KMS-11 (cell line): Measurements from ENCODE around the gene MAP4.

ENCODE experiments used
- H2AFZ ChIP-seq: fragments of 200-600 bp; sonication (generic); 2 replicates; pipeline ENCODE4 v1.6.1; 2016; ENCODE audit warnings: antibody characterized with exemption, mixed run types, low read depth
- H3K27ac ChIP-seq: fragments of 200-600 bp; sonication (generic); 2 replicates; pipeline ENCODE4 v1.6.1; 2016; ENCODE audit warnings: mild to moderate bottlenecking, mixed run types
- H3K27me3 ChIP-seq: fragments of 200-600 bp; sonication (generic); 2 replicates; pipeline ENCODE4 v1.6.1; 2017; ENCODE audit warnings: mild to moderate bottlenecking, low read depth, mixed run types, moderate library complexity; ENCODE audit not compliant: insufficient read depth
- H3K36me3 ChIP-seq: fragments of 200-600 bp; sonication (generic); 2 replicates; pipeline ENCODE4 v1.6.1; 2017; ENCODE audit warnings: mild to moderate bottlenecking, mixed run types; ENCODE audit not compliant: insufficient read depth
- H3K4me1 ChIP-seq: fragments of 200-600 bp; sonication (generic); 2 replicates; pipeline ENCODE4 v1.6.1; 2016; ENCODE audit warnings: mild to moderate bottlenecking, low read depth, mixed run types; ENCODE audit not compliant: poor library complexity, severe bottlenecking
- H3K4me2 ChIP-seq: fragments of 200-600 bp; sonication (generic); 2 replicates; pipeline ENCODE4 v1.7.0; 2016; ENCODE audit warnings: mild to moderate bottlenecking, mixed run types
- H3K4me3 ChIP-seq: fragments of 200-600 bp; sonication (generic); IDR thresholded peaks from 2 replicates; pipeline ENCODE4 v1.6.1; 2017; ENCODE audit warnings: low read depth, low read length, mixed read lengths; ENCODE audit not compliant: insufficient read depth
- H3K79me2 ChIP-seq: fragments of 200-600 bp; sonication (generic); 2 replicates; pipeline ENCODE4 v1.6.1; 2016; ENCODE audit warnings: low read depth, mixed run types; ENCODE audit not compliant: insufficient read depth
- H3K9ac ChIP-seq: fragments of 200-600 bp; sonication (generic); 2 replicates; pipeline ENCODE4 v1.6.1; 2016; ENCODE audit warnings: mild to moderate bottlenecking, mixed run types
- H4K20me1 ChIP-seq: fragments of 200-600 bp; sonication (generic); 2 replicates; pipeline ENCODE4 v1.6.1; 2016; ENCODE audit warnings: mild to moderate bottlenecking, mixed run types; ENCODE audit not compliant: insufficient read depth
- TF ChIP-seq, protein P1 (sequence below): fragments of 200-600 bp; sonication (generic); conservative IDR thresholded peaks from 2 replicates; pipeline ENCODE4 v1.6.1; 2017; ENCODE audit warnings: low read depth, mild to moderate bottlenecking, antibody characterized with exemption, low read length, moderate library complexity, mixed read lengths

MAP4 gene

DNA sequence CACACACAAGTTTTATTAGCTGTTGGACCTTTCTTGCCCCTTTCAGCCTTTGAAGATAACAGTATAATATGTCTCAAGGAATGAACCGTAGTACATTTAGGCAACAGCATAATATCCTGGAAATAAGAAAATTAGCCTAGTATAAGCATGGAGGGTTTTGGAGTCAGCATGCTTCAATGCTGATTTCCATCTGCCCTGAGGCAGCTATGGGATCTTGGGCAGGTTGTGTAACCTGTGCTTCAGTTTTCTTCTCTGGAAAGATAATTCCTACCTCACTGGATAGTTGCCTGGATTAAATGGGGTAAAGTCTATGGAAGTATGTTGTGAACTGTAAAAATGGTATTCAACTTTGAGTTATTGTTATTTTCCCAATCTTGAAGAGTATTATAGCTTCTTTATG, 211.6 kb downstream of the MAP4 start:
- Histone ChIP-seq H3K4me1 (peaks cover 14% of the 10 kb centered on the region), H2AFZ (no peak overlapping the region), H3K36me3 (no peaks in the 10 kb centered on the region), H3K27me3 (no peaks in the 10 kb centered on the region), H3K4me3 (no peak overlapping the region), H3K4me2 (no peak overlapping the region), H3K9ac (no peak overlapping the region), H4K20me1 (no peaks in the 10 kb centered on the region), H3K27ac (no peak overlapping the region), H3K79me2 (no peaks in the 10 kb centered on the region; the same call in 1 of the 2 replicates)
- TF ChIP-seq, protein P1, sequence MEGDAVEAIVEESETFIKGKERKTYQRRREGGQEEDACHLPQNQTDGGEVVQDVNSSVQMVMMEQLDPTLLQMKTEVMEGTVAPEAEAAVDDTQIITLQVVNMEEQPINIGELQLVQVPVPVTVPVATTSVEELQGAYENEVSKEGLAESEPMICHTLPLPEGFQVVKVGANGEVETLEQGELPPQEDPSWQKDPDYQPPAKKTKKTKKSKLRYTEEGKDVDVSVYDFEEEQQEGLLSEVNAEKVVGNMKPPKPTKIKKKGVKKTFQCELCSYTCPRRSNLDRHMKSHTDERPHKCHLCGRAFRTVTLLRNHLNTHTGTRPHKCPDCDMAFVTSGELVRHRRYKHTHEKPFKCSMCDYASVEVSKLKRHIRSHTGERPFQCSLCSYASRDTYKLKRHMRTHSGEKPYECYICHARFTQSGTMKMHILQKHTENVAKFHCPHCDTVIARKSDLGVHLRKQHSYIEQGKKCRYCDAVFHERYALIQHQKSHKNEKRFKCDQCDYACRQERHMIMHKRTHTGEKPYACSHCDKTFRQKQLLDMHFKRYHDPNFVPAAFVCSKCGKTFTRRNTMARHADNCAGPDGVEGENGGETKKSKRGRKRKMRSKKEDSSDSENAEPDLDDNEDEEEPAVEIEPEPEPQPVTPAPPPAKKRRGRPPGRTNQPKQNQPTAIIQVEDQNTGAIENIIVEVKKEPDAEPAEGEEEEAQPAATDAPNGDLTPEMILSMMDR, result no peak

DNA sequence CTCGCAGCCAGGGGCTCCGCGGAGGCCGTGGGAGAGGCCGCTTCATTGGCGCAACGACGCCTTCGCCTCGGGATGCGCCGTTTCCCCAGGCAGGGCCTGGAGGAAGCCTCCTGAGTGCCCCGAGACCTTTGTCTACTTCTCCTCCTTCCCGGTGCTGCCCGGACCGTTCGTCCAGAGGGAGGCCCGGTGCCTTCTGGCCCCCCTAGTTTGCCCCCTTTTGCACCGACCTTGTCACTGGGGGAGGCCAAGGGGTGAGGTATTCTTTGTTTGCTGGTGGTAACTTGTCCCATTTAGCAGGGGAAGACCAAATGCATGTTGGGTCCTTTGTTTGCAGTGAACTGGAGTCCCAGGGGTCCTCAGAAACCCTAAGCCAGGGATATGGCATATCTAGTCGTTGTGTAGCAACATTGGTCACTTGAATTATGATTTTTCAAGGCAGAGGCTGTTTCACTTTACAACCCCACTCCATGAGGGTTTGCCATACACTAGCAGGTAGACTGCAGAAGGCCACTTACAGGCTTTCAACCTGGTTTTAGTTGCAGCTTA, 212.7 kb downstream of the MAP4 start:
- Histone ChIP-seq H3K27me3 (no peaks in the 10 kb centered on the region), H3K36me3 (no peaks in the 10 kb centered on the region), H2AFZ (peak overlapping the region; percentile 75), H3K4me1 (peaks cover 14% of the 10 kb centered on the region), H4K20me1 (no peaks in the 10 kb centered on the region), H3K27ac (peak overlapping the region; percentile 60; the same call in 1 of the 2 replicates), H3K4me3 (no peak overlapping the region), H3K79me2 (no peaks in the 10 kb centered on the region; the same call in 1 of the 2 replicates), H3K9ac (peak overlapping the region; percentile 63), H3K4me2 (peak overlapping the region; percentile 64)
- TF ChIP-seq, protein P1, result no peak

DNA sequence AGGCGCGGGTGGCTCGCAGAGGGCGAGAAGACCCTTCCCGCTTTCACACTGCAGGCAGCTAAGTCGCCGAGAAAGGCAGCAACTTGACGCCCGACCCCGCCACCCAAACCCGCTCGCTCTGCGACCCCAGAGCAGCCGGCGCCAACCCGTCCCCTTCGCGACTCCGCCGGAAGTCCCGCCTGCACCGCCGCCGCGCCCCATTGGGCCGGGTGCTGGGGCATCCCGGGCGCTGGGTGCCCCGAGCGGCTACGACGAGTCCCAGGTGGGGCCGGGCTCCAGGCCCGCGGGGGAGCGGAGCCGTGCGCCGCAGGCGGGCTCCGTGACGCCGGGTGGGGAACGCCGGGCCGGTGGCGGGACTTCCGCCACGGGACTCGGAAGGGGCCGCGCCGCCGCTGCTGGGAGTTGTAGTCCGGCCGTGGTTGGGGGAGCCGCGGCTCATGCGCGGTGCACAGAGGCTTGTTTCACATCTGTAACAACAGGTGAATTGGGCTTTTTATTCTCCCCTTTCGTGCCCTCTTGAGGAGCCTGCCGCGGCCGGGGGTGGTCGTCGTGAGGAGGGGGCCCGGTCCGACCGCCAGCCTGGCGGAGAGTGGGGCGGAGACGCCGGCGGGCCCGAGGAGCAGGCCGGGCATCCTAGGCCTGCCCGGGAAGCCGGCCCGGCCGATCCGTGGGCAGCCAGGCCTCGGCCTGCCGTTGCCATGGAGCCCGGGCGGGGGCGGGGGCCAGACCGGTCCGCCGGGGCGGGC, 213.3 kb downstream of the MAP4 start, which contains the start of gene DHX30:
TSS of gene DHX30 (plus strand) at position 405 of the 746 bp plus-strand sequence. CDS start 7,546 bp downstream, outside the sequence.
- TF ChIP-seq, protein P1, result no peak
- Histone ChIP-seq H3K36me3 (no peaks in the 10 kb centered on the region), H3K9ac (peak within 1 kb of the TSS; percentile 63), H3K27ac (peak within 1 kb of the TSS; percentile 60), H3K4me1 (peaks cover 14% of the 10 kb centered on the region), H3K79me2 (no peaks in the 10 kb centered on the region; the same call in 1 of the 2 replicates), H4K20me1 (no peaks in the 10 kb centered on the region), H3K4me3 (peak within 1 kb of the TSS; percentile 14), H3K4me2 (peak within 1 kb of the TSS; percentile 76), H2AFZ (peak within 1 kb of the TSS; percentile 75), H3K27me3 (no peaks in the 10 kb centered on the region)
